GM23338 (cell line): ENCODE measurements around the gene COLEC12. TPM values are rescaled to one million over a fixed set of nuclear protein-coding genes. Genes with fewer than 3 reads are reported as not detected.

ENCODE experiments used
- ATAC-seq: fragments of 200-7000 bp; cut with Tn5 transposase; 3 replicates; pipeline ENCODE4 v1.9.1; 2020
- DNase-seq: peaks from one replicate; pipeline ENCODE4 v3.0.0-alpha.2; 2015; ENCODE audit warnings: low spot score
- H2AFZ ChIP-seq: fragments of 200-600 bp; sonication (generic); 2 replicates; pipeline ENCODE4 v1.8.0; 2016; ENCODE audit warnings: antibody characterized with exemption, mild to moderate bottlenecking, moderate library complexity
- H3F3A ChIP-seq: fragments of 200-600 bp; sonication (generic); replicated peaks from 2 replicates; pipeline ENCODE4 v1.8.0; 2017; ENCODE audit warnings: antibody characterized with exemption, mixed run types, low read depth
- H3K27ac ChIP-seq: fragments of 200-600 bp; sonication (generic); 2 replicates; pipeline ENCODE4 v1.6.1; 2016; ENCODE audit warnings: low read depth
- H3K27me3 ChIP-seq: fragments of 200-600 bp; sonication (generic); 2 replicates; pipeline ENCODE4 v1.8.0; 2016; ENCODE audit warnings: mild to moderate bottlenecking, mixed run types, moderate library complexity; ENCODE audit not compliant: insufficient read depth
- H3K36me3 ChIP-seq: fragments of 200-600 bp; sonication (generic); 2 replicates; pipeline ENCODE4 v1.8.0; 2016; ENCODE audit warnings: mild to moderate bottlenecking; ENCODE audit not compliant: insufficient read depth
- H3K4me1 ChIP-seq: fragments of 200-600 bp; sonication (generic); 2 replicates; pipeline ENCODE4 v1.8.0; 2016; ENCODE audit warnings: mild to moderate bottlenecking, moderate library complexity; ENCODE audit not compliant: insufficient read depth
- H3K4me2 ChIP-seq: fragments of 200-600 bp; sonication (generic); 2 replicates; pipeline ENCODE4 v1.7.1; 2017; ENCODE audit warnings: mixed run types
- H3K4me3 ChIP-seq: fragments of 200-600 bp; sonication (generic); 2 replicates; pipeline ENCODE4 v1.6.1; 2016; ENCODE audit warnings: mixed run types
- H3K79me2 ChIP-seq: fragments of 200-600 bp; sonication (generic); replicated peaks from 2 replicates; pipeline ENCODE4 v1.8.0; 2017; ENCODE audit warnings: mild to moderate bottlenecking; ENCODE audit not compliant: insufficient read depth
- H3K9me2 ChIP-seq: fragments of 200-600 bp; sonication (generic); 2 replicates; pipeline ENCODE4 v1.8.0; 2017; ENCODE audit not compliant: insufficient read depth
- H4K20me1 ChIP-seq: fragments of 200-600 bp; sonication (generic); replicated peaks from 2 replicates; pipeline ENCODE4 v1.8.0; 2017; ENCODE audit warnings: mild to moderate bottlenecking; ENCODE audit not compliant: insufficient read depth
- H3K27ac Mint-ChIP-seq: 2 replicates; pipeline ENCODE4 v1.8.0; 2020; ENCODE audit warnings: inconsistent platforms, mild to moderate bottlenecking, moderate library complexity, mixed read lengths
- H3K27me3 Mint-ChIP-seq: 3 replicates; pipeline ENCODE4 v1.8.0; 2022; ENCODE audit warnings: low read depth, mild to moderate bottlenecking, moderate library complexity, mixed read lengths, inconsistent platforms; ENCODE audit not compliant: insufficient read depth, poor library complexity
- H3K36me3 Mint-ChIP-seq: 3 replicates; pipeline ENCODE4 v1.8.0; 2021; ENCODE audit warnings: low read depth, mild to moderate bottlenecking, inconsistent platforms, moderate library complexity, mixed read lengths
- H3K4me1 Mint-ChIP-seq: 3 replicates; pipeline ENCODE4 v1.8.0; 2020; ENCODE audit warnings: mild to moderate bottlenecking, inconsistent platforms, mixed read lengths
- H3K4me3 Mint-ChIP-seq: 3 replicates; pipeline ENCODE4 v1.8.0; 2021; ENCODE audit warnings: moderate library complexity, mild to moderate bottlenecking, inconsistent platforms, mixed read lengths
- H3K9me3 Mint-ChIP-seq: 3 replicates; pipeline ENCODE4 v1.8.0; 2020; ENCODE audit warnings: moderate library complexity, mild to moderate bottlenecking, inconsistent platforms, mixed read lengths
- CREB1 ChIP-seq: fragments of 250-450 bp; sonication (Bioruptor Pico); IDR thresholded peaks from 2 replicates; pipeline ENCODE4 v1.5.0; 2020; ENCODE audit warnings: low read depth, mild to moderate bottlenecking, moderate library complexity
- CTCF ChIP-seq, 2 experiments: fragments of 200-600 bp in 1 of 2; sonication (generic) in 1 of 2; conservative IDR thresholded peaks; 2 replicates each; pipeline versions ENCODE4 v1.5.1 to v1.6.1; 2016 to 2017; ENCODE audit warnings: antibody characterized with exemption in 2 of 2, low read depth in 2 of 2, mild to moderate bottlenecking in 2 of 2, moderate library complexity in 1 of 2
- ETS1 ChIP-seq: IDR thresholded peaks from 2 replicates; pipeline ENCODE4 v1.6.1; 2016; ENCODE audit warnings: antibody characterized with exemption
- EZH2 ChIP-seq: fragments of 200-600 bp; sonication (generic); IDR thresholded peaks from one replicate; pipeline ENCODE4 v1.8.0; 2017; ENCODE audit warnings: antibody characterized with exemption, mild to moderate bottlenecking, low read depth; ENCODE audit not compliant: unreplicated experiment
- EZH2phosphoT487 ChIP-seq: fragments of 200-600 bp; sonication (generic); IDR thresholded peaks from one replicate; pipeline ENCODE4 v1.8.1; 2018; ENCODE audit warnings: antibody characterized with exemption; ENCODE audit not compliant: unreplicated experiment
- NANOG ChIP-seq: IDR thresholded peaks from 2 replicates; pipeline ENCODE4 v1.6.1; 2016; ENCODE audit warnings: antibody characterized with exemption, borderline replicate concordance
- POLR2AphosphoS5 ChIP-seq: IDR thresholded peaks from 2 replicates; pipeline ENCODE4 v1.6.1; 2016; ENCODE audit warnings: antibody characterized with exemption, low read depth
- REST ChIP-seq: IDR thresholded peaks from one replicate; pipeline ENCODE4 v1.6.1; 2018; ENCODE audit warnings: antibody characterized with exemption; ENCODE audit not compliant: unreplicated experiment
- ZNF114 ChIP-seq: fragments of 250-450 bp; sonication (Bioruptor Pico); IDR thresholded peaks from 2 replicates; pipeline ENCODE4 v1.5.0; 2020; ENCODE audit warnings: mild to moderate bottlenecking, moderate library complexity
- ZNF462 ChIP-seq: fragments of 250-450 bp; sonication (Bioruptor Pico); IDR thresholded peaks from 2 replicates; pipeline ENCODE4 v1.5.0; 2020; ENCODE audit warnings: mild to moderate bottlenecking, moderate library complexity
- polyA plus RNA-seq: library from polyadenylated mRNA; unstranded; fragments of >200 nt; fragmentation: Nextera tagmentation; extraction: Ambion mirVana; gene quantifications from 2 replicates; pipeline ENCODE4 v1.2.1, GENCODE V29; 2016
- total RNA-seq: library from RNA; depleted of rRNA; stranded (reverse); fragments of >200 nt; shearing (Covaris generic); gene quantifications from 2 replicates; pipeline ENCODE4 v1.2.3, GENCODE V29; 2014

Gene COLEC12
- total and polyA plus RNA-seq, 2 experiments from 2014 or later, result 1.1 to 3.2 TPM

GRCh38 chr18:402129-402528 is 98.4 kb downstream of the COLEC12 start:
- no peak overlapping the region for H3K27ac ChIP-seq
- DNase-seq, result no peak
- H2AFZ ChIP-seq, result no peak overlapping the region
- Mint-ChIP-seq H3K9me3 (peaks cover 20% of the 10 kb centered on the region), H3K27me3 (peaks cover 1% of the 10 kb centered on the region), H3K27ac (no peak overlapping the region), H3K4me3 (no peak overlapping the region), H3K36me3 (peaks cover 12% of the 10 kb centered on the region), H3K4me1 (no peaks in the 10 kb centered on the region)
- no peaks in the 10 kb centered on the region for H3K27me3 ChIP-seq
- ATAC-seq, result no peak
- no peak overlapping the region for H3K4me3 ChIP-seq
- H3K79me2 ChIP-seq, result no peaks in the 10 kb centered on the region
- H4K20me1 ChIP-seq, result no peaks in the 10 kb centered on the region
- H3K36me3 ChIP-seq, result no peaks in the 10 kb centered on the region
- no peak for TF ChIP-seq EZH2
- no peaks in the 10 kb centered on the region for H3F3A ChIP-seq
- no peak overlapping the region for H3K4me2 ChIP-seq
- no peaks in the 10 kb centered on the region for H3K4me1 ChIP-seq
- peaks cover 2% of the 10 kb centered on the region; the same call in 1 of the 2 replicates for H3K9me2 ChIP-seq

GRCh38 chr18:400456-400855 is 100.0 kb downstream of the COLEC12 start:
- Histone ChIP-seq H4K20me1 (no peaks in the 10 kb centered on the region), H3K36me3 (no peaks in the 10 kb centered on the region), H2AFZ (no peak overlapping the region), H3K27me3 (no peaks in the 10 kb centered on the region), H3K4me2 (no peak overlapping the region), H3F3A (no peaks in the 10 kb centered on the region), H3K27ac (no peak overlapping the region), H3K79me2 (no peaks in the 10 kb centered on the region), H3K4me3 (no peak overlapping the region), H3K4me1 (no peaks in the 10 kb centered on the region), H3K9me2 (no peaks in the 10 kb centered on the region)
- Mint-ChIP-seq H3K4me1 (no peaks in the 10 kb centered on the region), H3K27ac (no peak overlapping the region), H3K27me3 (no peaks in the 10 kb centered on the region), H3K9me3 (peaks cover 12% of the 10 kb centered on the region), H3K4me3 (no peak overlapping the region), H3K36me3 (peaks cover 6% of the 10 kb centered on the region)
- DNase-seq (no peak), ATAC-seq (no peak)
- no peak for TF ChIP-seq CTCF (conservative IDR thresholded peaks at IDR 0.05; ENCODE audit: low read depth in 2 of 2)
- no peak for TF ChIP-seq EZH2
- TF ChIP-seq REST, result no peak
- TF ChIP-seq ETS1, result no peak
- no peak for TF ChIP-seq ZNF462 (CRISPR knock-in tag)
- no peak for TF ChIP-seq CREB1 (CRISPR knock-in tag)
- no peak for TF ChIP-seq EZH2phosphoT487
- no peak for TF ChIP-seq NANOG
- TF ChIP-seq ZNF114 (CRISPR knock-in tag), result no peak
- TF ChIP-seq POLR2AphosphoS5, result no peak
